Measurements from ENCODE around the gene CST3.

CST3 gene

GRCh38 chr20:23598481-23598880 is 39.3 kb downstream of the CST3 start:
- DNase-seq, result no peak

GRCh38 chr20:23596579-23597250 is 41.0 kb downstream of the CST3 start:
- no peak for DNase-seq

GRCh38 chr20:23595941-23596340 is 41.8 kb downstream of the CST3 start:
- DNase-seq, result no peak

- no peak for DNase-seq
Observed at GRCh38 chr20:23588434-23589403, 49.0 kb downstream of the CST3 start.

- DNase-seq, result no peak
Observed at GRCh38 chr20:23587631-23588030, 50.1 kb downstream of the CST3 start.

- no peak for DNase-seq
Observed at GRCh38 chr20:23586735-23587525, 50.8 kb downstream of the CST3 start.

GRCh38 chr20:23585808-23586734 is 51.7 kb downstream of the CST3 start:
- DNase-seq, result no peak

GRCh38 chr20:23585449-23585807 is 52.3 kb downstream of the CST3 start:
- no peak for DNase-seq

- DNase-seq, result no peak
Observed at GRCh38 chr20:23584434-23585199, 53.1 kb downstream of the CST3 start.

Data from CD4-positive, alpha-beta T cell treated with Interleukin-15 for 1 hour (primary cell).